ENCODE results near the gene LHFPL3.

Gene LHFPL3

GRCh38 chr7:104895522-104896236 lies 567.3 kb downstream of the LHFPL3 start:
- no peak overlapping the region for H3K4me3 ChIP-seq (ENCODE audit: low read length)
- DNase-seq (ENCODE audit: low read depth): no peak
- no peak for TF ChIP-seq CTCF (conservative IDR thresholded peaks at IDR 0.05; ENCODE audit: low read depth, low read length)

- DNase-seq (ENCODE audit: low read depth): no peak
- H3K4me3 ChIP-seq (ENCODE audit: low read length): no peak overlapping the region
- TF ChIP-seq CTCF (conservative IDR thresholded peaks at IDR 0.05; ENCODE audit: low read depth, low read length): no peak
These were observed 570.0 kb downstream of the LHFPL3 start for GRCh38 chr7:104898434-104898833.

GRCh38 chr7:104900525-104901239 lies 572.3 kb downstream of the LHFPL3 start:
- TF ChIP-seq CTCF (conservative IDR thresholded peaks at IDR 0.05; ENCODE audit: low read depth, low read length): no peak
- H3K4me3 ChIP-seq (ENCODE audit: low read length): no peak overlapping the region
- peak; percentile 20 for DNase-seq (ENCODE audit: low read depth)

GRCh38 chr7:104901240-104901619 lies 572.8 kb downstream of the LHFPL3 start:
- TF ChIP-seq CTCF (conservative IDR thresholded peaks at IDR 0.05; ENCODE audit: low read depth, low read length): no peak
- DNase-seq (ENCODE audit: low read depth): no peak

GRCh38 chr7:104902183-104902582 lies 573.8 kb downstream of the LHFPL3 start:
- TF ChIP-seq CTCF (conservative IDR thresholded peaks at IDR 0.05; ENCODE audit: low read depth, low read length): no peak
- DNase-seq (ENCODE audit: low read depth): no peak

More at GRCh38 chr7:104901240-104901619, 572.8 kb downstream of the LHFPL3 start:
- H3K4me3 ChIP-seq (ENCODE audit: low read length): no peak overlapping the region

GRCh38 chr7:104903044-104903443 lies 574.6 kb downstream of the LHFPL3 start:
- no peak overlapping the region for H3K4me3 ChIP-seq (ENCODE audit: low read length)
- no peak for TF ChIP-seq CTCF (conservative IDR thresholded peaks at IDR 0.05; ENCODE audit: low read depth, low read length)
- no peak for DNase-seq (ENCODE audit: low read depth)

More at GRCh38 chr7:104902183-104902582, 573.8 kb downstream of the LHFPL3 start:
- H3K4me3 ChIP-seq (ENCODE audit: low read length): no peak overlapping the region

GRCh38 chr7:104903846-104904245 lies 575.4 kb downstream of the LHFPL3 start:
- H3K4me3 ChIP-seq (ENCODE audit: low read length): no peak overlapping the region
- no peak for TF ChIP-seq CTCF (conservative IDR thresholded peaks at IDR 0.05; ENCODE audit: low read depth, low read length)
- DNase-seq (ENCODE audit: low read depth): no peak

Measured in retinal pigment epithelial cell (primary cell).